Transverse colon (tissue), 4 donors: Measurements from ENCODE around the gene SLTM.

Experiments used
- POLR2A ChIP-seq: fragments of 450-650 bp; IDR thresholded peaks from one replicate; pipeline ENCODE4 v1.6.1; 2016; ENCODE audit warnings: antibody characterized with exemption, mild to moderate bottlenecking, moderate library complexity
- POLR2AphosphoS5 ChIP-seq, 3 donors: sonication (generic); formaldehyde crosslinking; IDR thresholded peaks; one replicate each; pipeline ENCODE4 v1.6.1; 2016; ENCODE audit warnings: antibody characterized with exemption in 3 of 3
- TF ChIP-seq, protein P1 (sequence below), 5 experiments: fragments of 200-600 bp in 3 of 5; fragments of 450-650 bp in 2 of 5; sonication (generic) in 3 of 5; IDR thresholded peaks; 1 replicate in 2 of 5; 2 replicates in 3 of 5; pipeline ENCODE4 v1.5.1; 2016 to 2017; ENCODE audit warnings: antibody characterized with exemption in 5 of 5, inconsistent platforms in 3 of 5, mild to moderate bottlenecking in 2 of 5, moderate library complexity in 1 of 5

DNA sequence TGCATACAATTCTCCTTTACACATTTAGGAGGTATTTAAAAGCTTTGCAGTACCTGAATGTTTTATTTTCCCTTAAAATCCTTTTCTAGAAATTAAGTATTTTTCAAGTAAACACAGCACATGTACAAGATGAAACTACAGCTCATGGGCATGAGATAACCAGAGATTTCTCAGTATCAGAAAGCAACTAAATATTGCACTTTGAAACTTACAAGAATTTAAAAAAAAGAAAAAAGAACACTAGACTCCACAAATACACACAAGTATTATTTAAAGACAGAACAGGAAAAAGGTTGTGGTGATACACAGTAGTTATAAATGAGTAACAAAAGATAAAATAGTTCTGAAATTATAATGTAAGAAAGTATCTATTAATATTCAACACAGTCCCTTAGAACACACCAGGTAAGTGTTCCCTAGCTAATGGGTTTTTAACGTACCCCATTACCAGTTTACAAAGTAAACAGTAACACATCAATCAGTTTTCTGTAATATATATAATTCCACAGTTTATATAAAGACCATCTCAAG lies 35.3 kb downstream of the SLTM start:
- TF ChIP-seq, protein P1, sequence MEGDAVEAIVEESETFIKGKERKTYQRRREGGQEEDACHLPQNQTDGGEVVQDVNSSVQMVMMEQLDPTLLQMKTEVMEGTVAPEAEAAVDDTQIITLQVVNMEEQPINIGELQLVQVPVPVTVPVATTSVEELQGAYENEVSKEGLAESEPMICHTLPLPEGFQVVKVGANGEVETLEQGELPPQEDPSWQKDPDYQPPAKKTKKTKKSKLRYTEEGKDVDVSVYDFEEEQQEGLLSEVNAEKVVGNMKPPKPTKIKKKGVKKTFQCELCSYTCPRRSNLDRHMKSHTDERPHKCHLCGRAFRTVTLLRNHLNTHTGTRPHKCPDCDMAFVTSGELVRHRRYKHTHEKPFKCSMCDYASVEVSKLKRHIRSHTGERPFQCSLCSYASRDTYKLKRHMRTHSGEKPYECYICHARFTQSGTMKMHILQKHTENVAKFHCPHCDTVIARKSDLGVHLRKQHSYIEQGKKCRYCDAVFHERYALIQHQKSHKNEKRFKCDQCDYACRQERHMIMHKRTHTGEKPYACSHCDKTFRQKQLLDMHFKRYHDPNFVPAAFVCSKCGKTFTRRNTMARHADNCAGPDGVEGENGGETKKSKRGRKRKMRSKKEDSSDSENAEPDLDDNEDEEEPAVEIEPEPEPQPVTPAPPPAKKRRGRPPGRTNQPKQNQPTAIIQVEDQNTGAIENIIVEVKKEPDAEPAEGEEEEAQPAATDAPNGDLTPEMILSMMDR (IDR thresholded peaks at IDR 0.05) = no peak
- TF ChIP-seq POLR2AphosphoS5 (IDR thresholded peaks at IDR 0.05) = no peak
- no peak for TF ChIP-seq POLR2A
